ENCODE data around the gene PCSK6.

PCSK6 gene

DNA sequence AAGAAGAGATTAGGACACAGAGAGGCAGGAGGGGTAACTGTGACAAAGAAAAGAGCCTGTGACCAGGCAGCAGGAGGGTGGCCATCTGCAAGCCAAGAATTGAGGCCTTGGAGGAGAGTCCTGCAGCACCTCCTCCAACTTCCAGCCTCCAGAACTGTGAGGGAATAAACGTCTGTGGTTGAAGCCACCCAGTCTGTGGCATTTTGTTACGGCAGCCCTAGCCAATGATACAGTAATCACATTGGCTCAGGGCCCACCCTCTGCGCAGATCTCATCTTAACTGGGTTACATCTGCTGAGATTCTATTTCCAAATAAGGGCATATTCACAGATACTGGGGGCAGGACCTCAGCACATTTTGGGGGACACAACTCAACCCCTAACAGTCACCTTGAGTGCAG lies 223.5 kb downstream of the PCSK6 start:
- no peak for DNase-seq

DNA sequence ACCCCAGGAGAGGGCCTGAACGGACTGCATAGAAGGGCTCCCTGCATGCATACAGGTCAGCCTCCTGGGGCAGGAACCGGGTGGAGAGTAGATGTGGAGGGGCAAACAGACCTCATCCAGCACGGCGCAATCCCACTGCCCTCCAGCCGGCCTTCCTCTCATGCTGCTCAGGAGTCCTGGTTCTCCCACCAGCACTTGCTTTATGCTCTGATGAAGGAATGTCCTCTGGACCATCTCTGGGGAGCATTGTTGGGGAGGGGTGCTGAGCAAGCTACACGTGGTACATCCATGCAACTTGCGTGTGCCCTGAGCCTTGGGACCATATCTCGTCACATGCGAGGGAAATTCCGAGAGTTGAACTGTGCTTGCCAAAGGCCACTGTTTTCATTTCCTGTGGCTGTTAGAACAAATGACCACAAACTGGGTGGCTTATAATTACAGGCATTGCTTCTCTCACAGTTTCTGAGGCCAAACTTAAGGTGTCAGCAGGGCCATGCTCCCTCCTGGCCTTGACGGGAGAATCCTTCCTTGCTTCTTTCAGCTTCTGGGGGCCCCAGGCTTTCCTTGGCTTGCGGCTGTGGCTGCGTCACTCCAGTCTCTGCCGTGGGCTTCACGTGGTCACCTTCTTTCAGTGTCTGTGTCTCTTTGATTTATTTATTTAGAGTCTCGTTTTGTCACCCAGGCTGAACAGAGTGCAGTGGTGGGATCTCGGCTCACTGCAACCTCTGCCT lies 224.4 kb downstream of the PCSK6 start:
- no peak for DNase-seq

DNA sequence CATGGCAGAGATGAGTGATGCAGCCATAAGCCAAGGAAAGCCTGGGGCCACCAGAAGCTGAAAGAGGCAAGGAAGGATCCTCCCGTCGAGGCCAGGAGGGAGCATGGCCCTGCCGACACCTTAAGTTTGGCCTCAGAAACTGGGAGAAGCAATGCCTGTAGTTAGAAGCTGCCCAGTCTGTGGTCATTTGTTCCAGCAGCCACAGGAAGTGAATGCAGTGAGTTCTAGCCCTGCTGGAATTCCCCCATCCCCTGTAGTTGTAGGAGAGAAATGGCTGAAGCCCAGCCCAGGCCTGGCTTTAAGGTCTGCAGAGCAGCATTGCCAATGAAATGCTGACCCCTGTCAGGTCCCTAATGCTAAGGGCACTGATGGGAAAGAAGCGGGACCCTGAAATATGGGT lies 225.5 kb downstream of the PCSK6 start:
- no peak for DNase-seq

DNA sequence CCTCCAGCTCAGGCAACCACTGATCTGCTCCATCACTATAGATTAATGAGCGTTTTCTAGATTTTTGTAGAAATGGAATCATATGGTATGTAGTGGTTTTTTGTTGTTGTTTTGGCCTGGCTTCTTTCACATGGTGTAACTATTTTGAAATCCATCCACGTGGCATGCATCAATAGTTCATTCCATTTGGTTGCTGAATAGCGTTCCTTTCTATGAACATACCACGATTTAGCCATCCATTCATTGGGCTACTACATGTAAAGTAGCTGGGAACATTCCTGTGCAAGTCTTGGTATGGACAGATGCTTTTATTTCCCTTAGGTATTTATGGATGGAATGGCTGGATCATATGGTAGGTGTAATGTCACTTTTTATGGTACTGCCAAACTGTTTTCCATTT lies 227.0 kb downstream of the PCSK6 start:
- DNase-seq = no peak

DNA sequence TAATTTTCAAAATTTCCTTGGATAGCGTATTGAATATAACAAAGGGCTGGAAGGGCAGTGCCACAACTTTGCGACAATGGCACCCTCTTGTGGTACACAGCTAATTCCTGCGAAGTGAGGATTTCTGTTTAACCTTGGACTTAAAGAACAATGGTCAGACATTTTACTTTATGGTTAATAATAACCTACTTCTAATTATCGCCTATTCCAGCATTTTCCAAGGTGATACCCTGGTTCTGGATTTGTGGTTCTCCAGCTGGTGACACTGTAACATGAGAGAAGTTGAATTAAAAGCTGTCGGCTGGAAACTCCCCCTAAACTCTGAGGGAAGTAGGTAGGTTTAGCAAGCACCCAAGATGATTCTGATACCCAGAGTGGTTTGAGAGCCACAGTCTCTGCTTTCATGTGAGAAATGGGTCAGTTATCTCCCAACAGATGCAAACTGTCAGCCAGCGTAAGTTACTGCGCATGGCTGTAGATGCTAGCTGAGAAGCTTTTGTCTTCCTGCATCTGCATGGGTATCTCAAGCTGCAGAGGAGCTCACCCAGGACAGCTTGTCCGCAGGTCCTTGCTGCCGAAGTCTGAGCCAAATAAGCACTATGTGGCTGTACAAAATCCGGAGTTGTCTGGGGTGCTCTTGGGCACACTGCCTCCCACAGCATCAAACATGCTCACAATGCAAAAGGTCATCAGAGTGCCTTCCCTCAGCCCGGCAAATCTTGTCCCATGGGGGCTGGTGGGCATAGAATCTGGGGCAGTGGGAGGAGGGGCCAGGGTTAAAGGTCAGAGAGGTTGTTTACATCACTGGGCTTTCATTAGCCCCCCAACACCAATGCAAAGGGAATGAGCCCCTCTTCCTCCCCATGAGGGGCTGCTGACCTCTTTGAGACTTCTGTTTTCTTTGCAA lies 231.0 kb downstream of the PCSK6 start:
- DNase-seq = peak; percentile 55

DNA sequence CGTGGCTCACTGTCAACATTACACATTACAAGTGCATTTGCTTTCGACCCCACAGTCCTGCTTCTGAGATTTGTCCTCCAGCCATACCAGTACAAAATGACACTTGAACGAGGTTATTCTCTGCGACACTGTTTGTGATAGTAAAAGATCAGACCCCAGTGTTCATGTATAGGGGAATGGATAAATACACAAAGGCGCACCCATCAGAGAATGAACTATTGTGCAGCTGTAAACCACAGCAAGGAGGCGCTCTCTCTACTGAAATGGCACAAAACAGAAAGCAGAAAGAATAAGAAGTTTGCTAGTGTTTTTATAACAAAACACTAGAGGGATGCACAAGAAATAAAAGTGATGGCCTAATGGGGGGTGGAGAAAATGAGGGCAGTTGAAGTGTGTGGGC lies 232.8 kb downstream of the PCSK6 start:
- DNase-seq = no peak

DNA sequence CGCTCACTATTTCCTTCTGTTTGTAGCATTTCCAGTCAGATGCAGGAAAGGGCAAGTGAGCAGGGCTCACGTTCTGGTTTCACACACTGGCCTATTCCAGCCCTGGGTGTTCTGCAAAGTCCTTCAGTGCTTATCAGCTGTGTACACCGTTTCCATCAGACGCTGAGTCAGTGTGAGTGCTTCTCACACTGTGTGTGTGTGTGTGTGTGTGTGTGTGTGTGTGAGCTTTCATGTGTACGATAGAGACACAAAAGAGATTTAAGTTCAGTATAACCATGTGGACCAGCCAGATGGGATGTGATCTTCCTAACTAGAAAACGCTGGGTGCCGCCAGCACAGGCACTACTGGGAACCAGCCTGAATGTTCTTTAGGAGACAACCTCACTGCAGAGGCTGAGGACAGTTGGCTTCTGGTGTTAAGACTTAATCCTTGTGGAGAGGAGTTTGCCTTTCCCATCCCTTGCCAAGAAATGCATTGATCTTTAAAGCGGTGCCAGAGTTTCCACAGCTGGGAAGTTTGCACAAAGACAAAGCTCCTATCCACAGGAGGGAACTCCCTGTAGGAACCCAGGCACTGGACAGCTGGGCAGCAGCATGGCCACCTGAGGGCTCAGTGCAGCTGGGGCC lies 233.8 kb downstream of the PCSK6 start:
- DNase-seq = peak; percentile 54

DNA sequence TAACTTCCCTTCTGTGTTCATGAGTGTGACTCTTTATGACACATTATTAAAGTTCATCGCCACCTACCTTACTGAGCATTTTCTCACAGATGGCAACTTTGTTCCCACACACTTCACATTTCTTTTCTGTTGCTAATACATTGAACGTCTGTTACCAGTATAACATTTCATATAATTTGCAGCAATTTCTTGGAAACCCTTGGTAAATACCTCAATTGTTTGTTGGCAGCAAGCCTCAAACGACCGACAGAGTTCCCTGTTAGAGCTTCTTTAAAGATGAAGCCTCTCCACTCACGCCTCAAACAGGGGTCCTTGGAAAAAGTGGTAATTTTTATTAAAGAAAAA lies 234.5 kb downstream of the PCSK6 start:
- no peak for DNase-seq

DNA sequence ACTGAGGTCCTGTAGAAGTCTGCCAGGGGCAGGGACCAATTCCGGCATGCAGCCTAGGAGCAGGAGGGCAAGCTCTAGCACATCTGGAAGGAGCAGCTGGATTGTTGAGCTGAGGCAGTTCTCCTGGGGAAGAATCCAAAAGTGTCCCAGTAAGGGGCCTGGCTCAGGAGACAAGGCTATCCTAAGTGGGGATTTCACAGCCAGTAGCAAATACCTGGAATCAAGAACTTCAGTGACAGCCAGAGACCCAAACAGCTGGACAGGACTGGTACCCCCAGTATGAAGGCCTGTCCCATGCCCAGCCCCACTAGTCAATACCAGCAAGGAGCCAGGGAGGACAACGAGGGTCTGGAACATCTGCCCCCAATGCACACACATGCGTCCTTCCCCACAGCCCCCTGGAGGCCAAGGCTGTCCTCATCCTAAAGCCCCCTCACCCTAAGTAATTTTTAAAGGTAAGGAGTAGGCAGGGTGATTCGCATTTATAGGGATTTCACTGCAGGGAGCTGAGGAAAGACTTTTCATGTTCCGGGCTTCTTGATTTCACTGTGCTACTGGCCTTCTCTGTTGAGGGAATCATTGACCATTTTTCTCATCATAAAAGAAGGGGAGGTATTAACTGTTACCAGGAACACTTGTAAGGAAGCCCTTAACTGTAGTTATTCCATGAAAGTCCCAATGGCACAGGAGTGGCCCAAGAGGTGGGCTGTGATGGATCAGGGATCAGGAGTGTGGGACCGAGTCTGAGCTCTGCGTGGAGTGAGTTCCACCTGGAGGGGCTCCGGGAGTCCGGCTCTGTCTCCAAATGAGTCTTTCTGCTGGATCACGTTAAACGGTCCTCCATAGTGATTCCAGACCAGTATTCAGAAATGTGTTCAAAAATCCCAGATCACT lies 235.1 kb downstream of the PCSK6 start:
- no peak for DNase-seq

Measured in GDM1 (cell line).